ACHN (cell line): ENCODE data around the gene SPON2.
"Not testable (repeated sequence)": the region's sequence is repeated elsewhere in the genome, so short reads cannot be mapped to it uniquely, and the experiment has no call there.

ENCODE experiments used
- DNase-seq: peaks from one replicate; pipeline ENCODE4 v3.0.0-alpha.2; 2015
- in situ Hi-C: cut with HindIII; loops from 2 replicates; pipeline ENCODE4 v1.10.0; 2017; ENCODE audit warnings: low sequenced_read_pairs, low pct_ligation_motif_present, low pct_unique_long_range_greater_than_20kb

The SPON2 gene

GRCh38 chr4:1164444-1164843, 7.9 kb downstream of the SPON2 start:
- in situ Hi-C loops: no loop called here

DNA sequence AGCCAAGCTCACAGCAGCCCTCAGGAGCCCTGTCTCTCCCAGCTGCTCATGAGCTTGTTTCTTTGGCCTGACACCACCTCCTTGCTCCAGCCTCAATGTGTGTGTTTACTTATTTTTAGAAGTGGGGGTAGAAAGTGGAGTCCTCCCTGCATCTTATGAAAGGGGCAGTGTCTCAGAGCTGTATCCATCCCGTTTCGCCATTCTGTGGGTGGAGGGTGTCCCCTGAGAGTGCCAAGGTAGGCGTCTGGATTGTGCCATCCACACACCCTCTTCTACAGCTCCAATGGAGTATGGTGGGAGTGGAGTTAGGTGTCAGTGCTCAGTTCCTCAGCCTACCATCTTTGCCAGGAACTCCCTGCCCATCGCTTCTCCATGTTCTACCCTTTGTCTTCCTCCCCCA, 8.3 kb downstream of the SPON2 start:
- in situ Hi-C loops: no loop called here
- DNase-seq: no peak

More at GRCh38 chr4:1164444-1164843, 7.9 kb downstream of the SPON2 start:
- no peak for DNase-seq

GRCh38 chr4:1160351-1160750, 12.0 kb downstream of the SPON2 start:
- in situ Hi-C loops: no loop called here
- DNase-seq: no peak

DNA sequence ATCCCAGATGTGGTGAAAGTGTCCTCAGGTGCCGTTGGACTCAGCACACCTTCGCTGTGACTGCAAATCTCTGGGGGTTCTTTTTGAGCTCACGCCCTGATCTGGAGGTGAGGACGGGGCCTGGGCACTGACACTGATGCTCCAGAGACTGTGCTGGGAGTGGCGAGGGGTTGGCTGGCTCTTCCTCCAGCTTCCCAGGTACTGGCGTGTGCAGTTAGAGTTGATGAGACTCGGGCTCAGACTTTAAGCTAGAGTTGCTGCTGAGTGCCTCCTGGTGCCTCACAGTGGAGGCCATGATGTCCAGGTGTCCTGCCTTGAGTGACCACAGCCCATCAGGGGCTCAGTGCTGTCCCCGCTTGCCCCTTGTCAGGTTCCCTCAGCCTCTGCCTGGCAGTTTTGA, 16.3 kb downstream of the SPON2 start:
- DNase-seq: no peak
- in situ Hi-C loops: no loop called here

GRCh38 chr4:1155314-1155713, 17.1 kb downstream of the SPON2 start:
- in situ Hi-C loops: no loop called here

DNA sequence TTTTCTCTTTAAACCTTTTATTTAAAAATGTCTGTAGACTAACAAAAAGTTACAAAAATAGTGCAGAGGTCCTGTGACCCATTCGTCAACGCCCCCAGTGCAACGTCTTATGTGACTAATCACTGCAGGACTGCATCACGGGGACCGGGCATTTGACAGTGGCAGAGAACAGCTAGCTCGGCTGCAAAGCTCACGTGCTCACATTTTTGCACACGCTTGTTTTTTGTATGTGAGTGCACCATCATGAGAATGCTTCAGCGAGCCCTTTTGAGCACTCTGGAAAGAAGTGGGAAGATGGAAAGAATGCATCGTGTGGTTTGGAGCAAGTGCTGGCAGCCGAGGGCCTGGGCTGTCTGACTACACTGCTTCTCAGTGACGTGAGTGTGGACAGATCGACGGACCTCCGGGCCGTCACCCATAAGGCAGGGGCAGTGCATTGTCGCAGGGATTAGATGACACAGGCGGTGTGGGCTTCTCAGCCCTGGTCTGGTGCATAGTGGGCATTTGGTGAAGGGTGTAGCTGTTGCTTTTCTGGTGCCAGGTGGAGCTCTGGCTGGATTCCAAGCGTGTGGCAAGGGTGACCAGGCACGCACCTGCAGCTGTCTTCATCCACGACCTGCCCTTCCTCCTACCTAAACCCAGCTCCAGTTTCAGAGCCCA, 17.7 kb downstream of the SPON2 start:
- in situ Hi-C loops: no loop called here
- DNase-seq: no peak

More at GRCh38 chr4:1155314-1155713, 17.1 kb downstream of the SPON2 start:
- DNase-seq: no peak

- in situ Hi-C loops: no loop called here
- no peak for DNase-seq
These were observed 18.3 kb downstream of the SPON2 start for GRCh38 chr4:1154126-1154522.

GRCh38 chr4:1153567-1154090, 18.8 kb downstream of the SPON2 start:
- DNase-seq: no peak
- in situ Hi-C loops: no loop called here

DNA sequence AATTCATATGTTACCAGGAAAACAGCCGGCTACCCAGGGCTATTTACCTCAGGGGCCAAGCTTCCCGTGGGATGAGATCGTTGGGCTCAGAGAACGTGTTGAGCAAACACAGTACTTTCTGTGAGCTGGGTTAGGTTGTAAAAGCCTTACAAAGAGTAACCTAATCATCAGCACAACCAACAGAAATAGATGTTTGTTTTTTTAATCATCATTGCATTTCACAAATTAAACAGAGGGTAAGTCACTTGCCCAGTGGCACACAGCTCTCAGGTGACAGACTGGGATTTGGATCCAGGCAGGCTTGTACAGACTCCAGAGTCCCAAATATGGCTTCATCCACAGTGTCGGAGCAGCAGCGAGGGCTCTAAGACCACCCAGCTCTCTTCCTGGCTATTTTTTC, 20.1 kb downstream of the SPON2 start:
- DNase-seq: no peak
- in situ Hi-C loops: no loop called here

GRCh38 chr4:1151541-1151940, 20.8 kb downstream of the SPON2 start:
- DNase-seq: no peak
- in situ Hi-C loops: no loop called here

- in situ Hi-C loops: no loop called here
- DNase-seq: no peak
These were observed 21.5 kb downstream of the SPON2 start for GRCh38 chr4:1150875-1151274.

DNA sequence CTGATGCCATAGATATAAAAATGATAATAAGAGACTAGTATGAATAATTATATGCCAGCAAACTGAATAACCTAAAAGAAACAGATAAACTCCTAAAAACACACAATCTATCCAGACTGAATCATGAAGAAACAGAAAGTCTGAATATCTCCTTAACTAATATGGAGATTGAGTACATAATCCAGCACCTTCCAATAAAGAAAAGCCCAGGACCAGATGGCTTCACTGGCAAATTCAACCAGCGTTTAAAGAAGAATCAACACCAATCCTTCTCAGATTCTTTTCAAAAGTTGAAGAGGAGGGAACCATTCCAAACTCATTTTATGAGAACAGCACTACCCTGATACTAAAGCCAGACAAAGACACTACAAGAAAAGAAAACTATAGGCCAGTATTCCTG, 32.5 kb downstream of the SPON2 start:
- in situ Hi-C loops: no loop called here
- no peak for DNase-seq

DNA sequence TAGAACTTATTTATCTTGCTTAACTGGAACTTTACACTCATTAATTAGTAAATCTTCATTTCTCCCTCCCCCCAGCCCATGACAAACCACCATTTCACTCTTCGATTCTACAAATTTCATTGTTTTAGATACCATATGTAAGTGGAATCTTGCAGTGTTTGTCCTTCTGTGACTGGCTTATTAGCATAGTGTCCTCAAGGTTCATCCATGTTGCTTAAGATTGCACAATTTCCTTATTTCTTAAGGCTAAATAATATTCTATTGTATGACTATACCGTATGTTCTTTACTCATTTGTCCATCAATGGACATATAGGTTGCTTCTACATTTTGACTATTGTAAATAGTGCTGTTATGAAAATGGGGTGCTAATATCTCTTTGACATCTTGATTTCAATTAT, 34.5 kb downstream of the SPON2 start:
- in situ Hi-C loops: no loop called here
- no peak for DNase-seq

DNA sequence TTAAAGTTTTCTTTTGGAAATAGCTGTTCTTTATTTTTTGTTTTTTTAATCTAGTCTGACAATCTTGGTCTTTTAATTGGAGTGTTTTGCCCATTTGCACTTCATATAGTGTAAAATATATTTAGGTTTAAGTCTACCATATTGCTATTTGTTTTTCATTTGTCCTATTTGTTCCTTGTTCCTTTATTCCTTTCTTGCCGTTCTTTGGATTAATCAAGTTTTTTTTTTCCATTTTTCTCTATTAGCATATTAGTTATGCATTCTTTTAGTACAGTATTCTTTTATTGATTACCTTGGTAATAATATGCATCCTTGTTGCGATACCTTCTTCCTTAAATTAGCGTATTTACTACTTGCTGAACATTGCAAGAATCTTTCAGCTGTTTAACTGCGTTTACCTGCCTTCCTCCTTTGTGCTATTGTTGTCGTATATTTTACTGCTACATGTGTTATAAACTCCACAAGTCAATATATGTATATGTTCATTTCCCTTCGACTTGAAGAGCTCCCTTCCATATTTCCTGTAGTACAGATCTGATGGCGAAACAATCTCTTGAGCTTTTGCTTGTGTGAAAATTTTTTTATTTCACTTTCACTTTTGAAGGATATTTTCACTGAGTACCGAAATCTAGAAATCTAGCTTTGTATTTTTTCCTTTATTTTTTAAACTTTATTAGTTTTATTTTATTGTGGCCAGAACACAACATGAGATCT, 35.2 kb downstream of the SPON2 start:
- in situ Hi-C loops: no loop called here
- DNase-seq: no peak

DNA sequence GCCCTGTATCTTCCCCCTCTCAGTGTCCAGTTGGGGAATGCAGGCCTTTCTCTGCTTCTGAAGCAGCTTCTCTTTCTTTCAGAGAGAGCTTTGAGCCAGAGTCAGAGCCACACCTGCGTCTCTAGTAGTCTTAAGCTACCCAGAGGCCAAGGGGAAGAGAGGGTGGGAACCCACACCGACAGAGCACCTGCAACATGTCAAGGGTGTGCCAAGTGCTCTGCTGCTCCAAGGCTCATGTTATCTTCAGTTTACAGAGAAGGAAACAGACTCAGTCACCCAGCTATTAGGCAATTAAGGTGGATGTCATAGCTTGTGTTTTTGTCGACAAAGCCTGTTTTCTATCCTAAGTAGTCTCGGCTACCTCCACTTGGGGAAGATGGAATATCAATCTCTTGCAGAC, 36.3 kb downstream of the SPON2 start:
- in situ Hi-C loops: no loop called here
- no peak for DNase-seq

GRCh38 chr4:1133033-1133432, 39.4 kb downstream of the SPON2 start:
- no peak for DNase-seq
- in situ Hi-C loops: no loop called here

- in situ Hi-C loops: no loop called here
- DNase-seq: peak; percentile 63
These were observed 41.8 kb downstream of the SPON2 start for GRCh38 chr4:1130316-1131186.

DNA sequence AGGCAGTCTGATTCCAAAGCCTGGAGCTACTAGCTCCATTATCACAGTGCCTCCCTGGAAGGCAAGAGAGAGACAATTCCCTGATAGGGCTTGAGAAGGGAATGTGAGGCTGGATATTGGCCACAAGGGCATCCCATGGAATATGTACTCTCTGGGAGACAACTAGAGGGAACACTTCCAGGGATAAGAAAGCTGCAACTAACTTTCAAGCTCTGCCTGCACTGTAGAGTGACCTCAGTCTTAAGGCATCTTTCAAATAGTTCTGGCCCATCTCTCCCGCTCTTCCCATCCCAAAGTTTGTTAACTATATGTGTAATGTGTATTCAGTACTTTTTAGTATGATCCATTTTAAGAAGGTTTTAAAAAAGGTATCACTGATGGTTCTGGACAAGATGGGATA, 45.9 kb downstream of the SPON2 start:
- in situ Hi-C loops: no loop called here
- no peak for DNase-seq

DNA sequence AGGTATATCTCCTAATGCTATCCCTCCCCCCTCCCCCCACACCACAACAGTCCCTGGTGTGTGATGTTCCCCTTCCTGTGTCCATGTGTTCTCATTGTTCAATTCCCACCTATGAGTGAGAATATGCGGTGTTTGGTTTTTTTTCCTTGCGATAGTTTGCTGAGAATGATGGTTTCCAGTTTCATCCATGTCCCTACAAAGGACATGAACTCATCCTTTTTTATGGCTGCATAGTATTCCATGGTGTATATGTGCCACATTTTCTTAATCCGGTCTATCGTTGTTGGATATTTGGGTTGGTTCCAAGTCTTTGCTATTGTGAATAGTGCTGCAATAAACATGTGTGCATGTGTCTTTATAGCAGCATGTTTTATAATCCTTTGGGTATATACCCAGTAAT, 46.9 kb downstream of the SPON2 start:
- DNase-seq, in situ Hi-C loops: not testable (repeated sequence)
